Measurements from ENCODE around the gene DRAM2. TPM values are rescaled to one million over a fixed set of nuclear protein-coding genes. Genes with fewer than 3 reads are reported as not detected.
A peak's percentile ranks its signal among the peaks of the same experiment; 100 is the strongest.

DRAM2 gene
- total and polyA plus RNA-seq, 9 of the 15 experiments (the other 6 are each of a cell fraction or from before 2014, with no cell fraction given): 29.0 to 161 (median 53.5) TPM

- TF ChIP-seq HNRNPLL (IDR thresholded peaks at IDR 0.05; ENCODE audit: low read depth, low read length, poor library complexity, severe bottlenecking) (no peak), BRF2 (IDR thresholded peaks at IDR 0.05; ENCODE audit: borderline replicate concordance, insufficient read depth, insufficient read length) (no peak), ZFP36 (IDR thresholded peaks at IDR 0.05; ENCODE audit: low read depth, low read length, partially characterized antibody) (peak; percentile 40), UBTF (IDR thresholded peaks at IDR 0.05; ENCODE audit: borderline replicate concordance in 1 of 2, low read depth in 2 of 2, low read length in 2 of 2) (peak in 1 of 2 experiments; percentile 43; a peak in 1 of 4 replicates), ZNF79 (CRISPR knock-in tag; IDR thresholded peaks at IDR 0.05; ENCODE audit: low read depth) (no peak), ZNF121 (CRISPR knock-in tag; conservative IDR thresholded peaks at IDR 0.05) (no peak), NR2F6 (CRISPR knock-in tag; IDR thresholded peaks at IDR 0.05) (no peak; the same call in 1 of the 2 replicates), SUPT5H (IDR thresholded peaks at IDR 0.05) (peak; percentile 96), POLR2B (IDR thresholded peaks at IDR 0.05; ENCODE audit: low read depth, partially characterized antibody) (peak; percentile 92), ZKSCAN3 (CRISPR knock-in tag; IDR thresholded peaks at IDR 0.05) (no peak), ZNF780A (CRISPR knock-in tag; IDR thresholded peaks at IDR 0.05) (no peak), ATF7 (IDR thresholded peaks at IDR 0.05) (no peak; the same call in 1 of the 2 replicates), ZNF253 (CRISPR knock-in tag; conservative IDR thresholded peaks at IDR 0.05) (no peak), ZC3H11A (IDR thresholded peaks at IDR 0.05; ENCODE audit: low read depth, low read length) (no peak), MAX (CRISPR knock-in tag; IDR thresholded peaks at IDR 0.05) (peak; percentile 54), ELF2 (CRISPR knock-in tag; IDR thresholded peaks at IDR 0.05) (no peak), TAF9B (IDR thresholded peaks at IDR 0.05; ENCODE audit: partially characterized antibody) (peak; percentile 84), SRSF1 (IDR thresholded peaks at IDR 0.05; ENCODE audit: low read depth, low read length) (no peak), NBN (IDR thresholded peaks at IDR 0.05; ENCODE audit: low read depth) (no peak; the same call in 1 of the 2 replicates), ZBTB17 (CRISPR knock-in tag; IDR thresholded peaks at IDR 0.05) (no peak; the same call in 1 of the 2 replicates), DLX4 (CRISPR knock-in tag; IDR thresholded peaks at IDR 0.05) (no peak), CCAR2 (IDR thresholded peaks at IDR 0.05; ENCODE audit: low read depth, low read length) (no peak), NR4A1 (CRISPR knock-in tag; IDR thresholded peaks at IDR 0.05) (no peak), NR4A1 (tag; IDR thresholded peaks at IDR 0.05) (no peak), SMARCB1 (IDR thresholded peaks at IDR 0.05; ENCODE audit: insufficient read length, low read depth) (no peak), ZNF143 (CRISPR knock-in tag; IDR thresholded peaks at IDR 0.05) (peak; percentile 16; the same call in 1 of the 2 replicates), ZNF217 (CRISPR knock-in tag; IDR thresholded peaks at IDR 0.05) (no peak)
Measured at GRCh38 chr1:111139956-111140679, at the start of gene DRAM2, which contains the start of gene CEPT1 (continued).

Data from K562 (cell line).